Activated CD8-positive, alpha-beta memory T cell treated with anti-CD3 and anti-CD28 coated beads for 24 hours (primary cell): ENCODE results near the gene TIMM13.
"Not testable (repeated sequence)": the region's sequence is repeated elsewhere in the genome, so short reads cannot be mapped to it uniquely, and the experiment has no call there.

Experiments
- DNase-seq: peaks from one replicate; pipeline ENCODE4 v3.0.0-alpha.2; 2020

TIMM13 gene

DNA sequence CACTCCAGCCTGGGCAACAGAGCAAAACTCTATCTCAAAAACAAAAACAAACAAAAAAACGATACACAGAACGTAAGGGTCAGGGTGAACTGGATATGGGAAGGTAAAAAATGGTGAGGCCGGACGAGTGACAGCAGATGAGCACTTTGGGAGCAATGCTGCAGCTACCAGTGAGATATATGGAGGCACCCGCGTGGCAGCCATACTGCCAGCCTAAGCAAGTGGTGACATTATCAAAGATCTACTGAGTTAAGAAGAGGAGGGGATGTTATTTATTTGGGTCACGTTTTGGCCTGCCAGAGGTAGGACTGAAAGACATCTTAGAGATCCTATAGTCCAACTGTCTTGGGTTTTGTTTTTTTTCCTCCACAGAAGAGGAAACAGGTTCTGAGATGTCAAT, 14.2 kb downstream of the TIMM13 start:
- DNase-seq = no peak

GRCh38 chr19:2412449-2412848, 14.9 kb downstream of the TIMM13 start:
- no peak for DNase-seq

- DNase-seq = no peak
These were observed 15.7 kb downstream of the TIMM13 start for GRCh38 chr19:2411709-2412108.

DNA sequence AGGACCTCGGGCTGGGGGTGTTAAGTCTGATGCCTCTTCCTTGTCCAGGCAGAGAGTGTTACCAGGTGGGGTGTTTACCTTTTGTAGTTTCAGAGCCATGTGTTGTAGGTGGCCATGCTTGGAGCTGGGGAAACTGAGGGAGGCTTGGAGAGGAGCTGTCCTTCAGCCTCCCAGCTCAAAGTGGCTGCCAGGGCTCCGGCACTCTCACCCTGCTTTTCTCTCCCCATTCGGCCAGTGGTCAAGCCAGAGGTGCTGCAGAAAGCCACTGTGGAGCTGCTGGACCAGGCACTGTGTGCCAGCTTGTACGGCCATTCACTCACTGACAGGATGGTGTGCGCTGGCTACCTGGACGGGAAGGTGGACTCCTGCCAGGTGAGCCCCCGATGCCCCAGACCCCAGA, 17.4 kb downstream of the TIMM13 start:
- no peak for DNase-seq

DNA sequence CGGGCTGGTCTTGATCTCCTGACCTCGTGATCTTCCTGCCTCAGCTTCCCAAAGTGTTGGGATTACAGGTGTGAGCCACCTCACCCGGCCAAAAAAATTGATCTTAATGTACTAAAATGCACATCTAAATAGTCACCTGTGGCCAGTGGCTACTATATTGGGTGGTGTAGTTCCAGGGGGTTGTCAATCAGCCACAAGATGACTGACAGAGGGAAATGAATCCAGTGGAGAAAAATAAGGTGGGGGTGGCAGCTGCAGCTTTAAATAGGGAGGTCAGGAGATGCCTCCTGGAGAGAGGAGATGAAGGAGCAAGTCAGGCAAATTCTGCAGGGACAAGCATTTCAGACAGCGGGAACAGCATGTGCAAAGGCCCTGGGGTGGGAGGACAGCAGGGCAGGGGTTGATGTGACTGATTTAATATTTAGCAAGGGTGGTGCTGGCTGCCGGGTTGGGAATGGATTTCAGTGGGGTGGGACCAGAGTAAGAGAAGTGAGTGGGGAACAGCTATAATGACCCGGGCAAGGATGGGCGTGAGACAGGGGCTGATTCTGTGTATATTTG, 18.0 kb downstream of the TIMM13 start:
- DNase-seq = no peak

- DNase-seq = no peak
These were observed 19.1 kb downstream of the TIMM13 start for GRCh38 chr19:2408247-2408646.

GRCh38 chr19:2399582-2399981, 27.8 kb downstream of the TIMM13 start:
- no peak for DNase-seq

- DNase-seq = no peak
These were observed 28.6 kb downstream of the TIMM13 start for GRCh38 chr19:2398735-2399305.

- not testable (repeated sequence) for DNase-seq
These were observed 30.2 kb downstream of the TIMM13 start for GRCh38 chr19:2397173-2397572.

GRCh38 chr19:2395293-2395829, 32.0 kb downstream of the TIMM13 start:
- not testable (repeated sequence) for DNase-seq

GRCh38 chr19:2394442-2395292, 32.7 kb downstream of the TIMM13 start:
- no peak for DNase-seq

GRCh38 chr19:2394054-2394441, 33.3 kb downstream of the TIMM13 start:
- no peak for DNase-seq

DNA sequence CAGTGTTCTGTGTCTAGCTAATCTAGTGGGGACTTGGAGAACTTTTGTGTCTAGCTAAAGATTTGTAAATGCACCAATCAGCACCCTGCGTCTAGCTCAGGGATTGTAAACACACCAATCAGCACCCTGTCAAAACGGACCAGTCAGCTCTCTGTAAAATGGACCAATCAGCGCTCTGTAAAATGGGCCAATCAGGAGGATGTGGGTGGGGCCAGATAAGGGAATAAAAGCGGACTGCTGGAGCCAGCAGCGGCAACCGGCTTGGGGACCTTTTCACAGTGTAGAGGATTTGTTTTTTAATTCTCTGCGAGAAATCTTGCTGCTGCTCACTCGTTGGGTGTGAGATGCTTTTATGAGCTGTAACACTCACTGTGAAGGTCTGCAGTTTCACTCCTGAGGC, 34.5 kb downstream of the TIMM13 start:
- not testable (repeated sequence) for DNase-seq

- no peak for DNase-seq
These were observed 35.0 kb downstream of the TIMM13 start for GRCh38 chr19:2392366-2392765.

- no peak for DNase-seq
These were observed 36.2 kb downstream of the TIMM13 start for GRCh38 chr19:2391118-2391725.

- DNase-seq = no peak
These were observed 37.8 kb downstream of the TIMM13 start for GRCh38 chr19:2389594-2389993.

DNA sequence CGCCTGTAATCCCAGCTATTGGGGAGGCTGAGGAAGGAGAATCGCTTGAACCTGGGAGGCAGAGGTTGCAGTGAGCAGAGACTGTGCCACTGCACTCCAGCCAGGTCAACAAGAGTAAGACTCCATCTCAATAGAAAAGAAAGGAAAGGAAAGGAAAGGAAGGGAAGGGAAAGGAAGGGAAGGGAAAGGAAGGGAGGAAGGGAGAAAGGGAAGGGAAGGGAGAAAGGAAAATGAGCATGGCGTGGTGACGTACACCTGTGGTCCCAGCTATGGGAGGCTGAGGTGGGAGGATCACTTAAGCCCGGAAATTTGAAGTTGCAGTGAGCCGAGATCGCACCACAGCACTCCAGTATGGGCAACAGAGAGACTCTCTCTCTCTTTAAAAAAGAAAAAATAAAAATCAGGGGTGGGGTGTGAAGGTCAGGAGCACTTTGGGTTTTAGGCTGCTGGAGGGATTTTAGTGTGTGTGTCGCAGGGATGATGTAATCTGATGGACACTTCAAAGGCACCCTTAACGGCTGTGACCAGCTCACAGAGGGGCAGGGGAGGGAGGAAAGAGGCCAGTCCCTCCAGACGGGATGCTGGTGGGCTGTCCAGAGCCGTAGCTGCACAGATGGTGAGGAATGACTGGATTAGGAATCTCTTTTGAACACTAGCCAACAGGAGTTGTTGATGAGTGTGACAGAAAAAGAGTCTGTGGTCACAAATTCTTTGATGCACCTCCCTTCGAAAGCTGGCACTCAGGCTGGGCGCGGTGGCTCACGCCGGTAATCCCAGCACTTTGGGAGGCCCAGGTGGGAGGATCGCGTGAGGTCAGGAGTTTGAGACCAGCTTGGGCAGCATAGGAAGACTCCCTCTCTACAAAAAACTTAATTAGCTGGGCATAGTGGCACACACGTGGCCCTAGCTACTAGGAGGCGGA, 39.8 kb downstream of the TIMM13 start:
- DNase-seq = no peak

DNA sequence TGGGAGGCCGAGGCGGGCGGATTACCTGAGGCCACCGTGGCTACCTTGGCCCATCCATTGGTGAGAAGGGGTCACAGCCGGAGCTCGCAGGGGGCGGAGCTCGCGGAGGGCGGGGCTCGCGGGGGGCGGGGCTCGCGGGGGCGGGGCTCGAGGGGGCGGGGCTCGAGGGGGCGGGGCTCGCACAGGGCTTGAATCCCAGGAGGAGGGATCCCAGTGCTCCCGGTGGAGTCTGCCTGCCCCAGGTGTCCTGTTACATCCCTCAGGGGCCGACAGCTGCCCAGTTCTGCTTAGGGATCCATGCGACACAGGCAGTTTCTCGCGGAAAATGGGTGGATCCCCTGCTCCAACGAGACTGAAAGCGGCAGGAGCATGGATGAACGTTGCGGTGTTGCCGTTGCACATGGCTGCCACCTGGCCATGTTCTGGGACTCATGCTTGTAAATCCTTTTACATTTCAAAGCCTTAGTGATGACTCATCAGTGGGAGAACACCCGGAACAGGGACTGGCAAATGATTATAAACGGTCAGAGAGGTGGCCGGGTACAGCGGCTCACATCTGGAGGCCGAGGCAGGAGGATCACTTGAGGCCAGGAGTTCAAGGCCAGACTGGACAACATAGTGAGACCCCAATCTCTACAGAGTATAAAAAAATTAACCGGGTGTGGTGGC, 42.2 kb downstream of the TIMM13 start:
- DNase-seq = no peak

- no peak for DNase-seq
These were observed 44.7 kb downstream of the TIMM13 start for GRCh38 chr19:2382530-2383222.

GRCh38 chr19:2381148-2381820, 46.1 kb downstream of the TIMM13 start:
- no peak for DNase-seq

GRCh38 chr19:2380567-2380966, 46.8 kb downstream of the TIMM13 start:
- DNase-seq = no peak
